GM19025 (cell line): ENCODE measurements around the gene ADORA2B.
"Not testable (repeated sequence)": the region's sequence is repeated elsewhere in the genome, so short reads cannot be mapped to it uniquely, and the experiment has no call there.

ENCODE experiments used
- ATAC-seq: cut with Tn5 transposase; IDR thresholded peaks from one replicate; pipeline ENCODE4 v1.9.1; 2021; ENCODE audit warnings: mild to moderate bottlenecking, low read depth, moderate library complexity; ENCODE audit not compliant: unreplicated experiment

ADORA2B gene

GRCh38 chr17:15944759-15945526, at the start of gene ADORA2B:
Gene ADORA2B, plus strand, starts transcription at chr17:15945130. Its CDS starts 119 bp downstream, at chr17:15945249.
- ATAC-seq: no peak

GRCh38 chr17:15896277-15896676, 48.7 kb upstream of the ADORA2B start:
- ATAC-seq: no peak

GRCh38 chr17:15896834-15897233, 48.1 kb upstream of the ADORA2B start:
- ATAC-seq: no peak

- ATAC-seq: not testable (repeated sequence)
Observed at GRCh38 chr17:15899596-15899995, 45.3 kb upstream of the ADORA2B start.

GRCh38 chr17:15900871-15901270, 44.1 kb upstream of the ADORA2B start:
- no peak for ATAC-seq

GRCh38 chr17:15905236-15905635, 39.7 kb upstream of the ADORA2B start:
- ATAC-seq: not testable (repeated sequence)

GRCh38 chr17:15907290-15907689, 37.6 kb upstream of the ADORA2B start:
- ATAC-seq: no peak

- ATAC-seq: no peak
Observed at GRCh38 chr17:15908378-15908777, 36.6 kb upstream of the ADORA2B start.

- no peak for ATAC-seq
Observed at GRCh38 chr17:15909481-15909991, 35.4 kb upstream of the ADORA2B start.

GRCh38 chr17:15910791-15911190, 34.1 kb upstream of the ADORA2B start:
- ATAC-seq: no peak

- not testable (repeated sequence) for ATAC-seq
Observed at GRCh38 chr17:15911701-15912100, 33.2 kb upstream of the ADORA2B start.

- ATAC-seq: no peak
Observed at GRCh38 chr17:15912416-15912955, 32.4 kb upstream of the ADORA2B start.

GRCh38 chr17:15913826-15914225, 31.1 kb upstream of the ADORA2B start:
- ATAC-seq: no peak

GRCh38 chr17:15914400-15915170, 30.3 kb upstream of the ADORA2B start:
- no peak for ATAC-seq

- ATAC-seq: no peak
Observed at GRCh38 chr17:15915961-15916360, 29.0 kb upstream of the ADORA2B start.

GRCh38 chr17:15917021-15917437, 27.9 kb upstream of the ADORA2B start:
- ATAC-seq: no peak

GRCh38 chr17:15917438-15918027, 27.4 kb upstream of the ADORA2B start:
- no peak for ATAC-seq

- ATAC-seq: no peak
Observed at GRCh38 chr17:15918261-15918660, 26.7 kb upstream of the ADORA2B start.

- no peak for ATAC-seq
Observed at GRCh38 chr17:15918661-15919259, 26.2 kb upstream of the ADORA2B start.

- no peak for ATAC-seq
Observed at GRCh38 chr17:15919466-15919865, 25.5 kb upstream of the ADORA2B start.
